Measurements from ENCODE around the gene CYTIP.

The CYTIP gene

GRCh38 chr2:157443795-157444640, at the start of gene CYTIP:
TSS of gene CYTIP (minus strand) at chr2:157444089. CDS start at chr2:157444020, 69 bp downstream.
- DNase-seq (ENCODE audit: low read depth in 2 of 2): peak in 1 of 2 donors; percentile 43

GRCh38 chr2:157492189-157492773, 48.4 kb upstream of the CYTIP start:
- DNase-seq (ENCODE audit: low read depth in 2 of 2): peak; percentile 54 to 60

GRCh38 chr2:157489983-157490382, 46.1 kb upstream of the CYTIP start:
- no peak for DNase-seq (ENCODE audit: low read depth in 2 of 2)

GRCh38 chr2:157488877-157489276, 45.0 kb upstream of the CYTIP start:
- no peak for DNase-seq (ENCODE audit: low read depth in 2 of 2)

- DNase-seq (ENCODE audit: low read depth in 2 of 2): no peak
Measured at GRCh38 chr2:157487747-157488146, 43.9 kb upstream of the CYTIP start.

- no peak for DNase-seq (ENCODE audit: low read depth in 2 of 2)
Measured at GRCh38 chr2:157487271-157487610, 43.4 kb upstream of the CYTIP start.

- DNase-seq (ENCODE audit: low read depth in 2 of 2): no peak
Measured at GRCh38 chr2:157486596-157487270, 42.8 kb upstream of the CYTIP start.

GRCh38 chr2:157480182-157480961, 36.5 kb upstream of the CYTIP start:
- peak; percentile 51 to 53 for DNase-seq (ENCODE audit: low read depth in 2 of 2)

- DNase-seq (ENCODE audit: low read depth in 2 of 2): no peak
Measured at GRCh38 chr2:157479081-157480027, 35.5 kb upstream of the CYTIP start.

GRCh38 chr2:157477919-157478318, 34.0 kb upstream of the CYTIP start:
- DNase-seq (ENCODE audit: low read depth in 2 of 2): no peak

- no peak for DNase-seq (ENCODE audit: low read depth in 2 of 2)
Measured at GRCh38 chr2:157476953-157477709, 33.2 kb upstream of the CYTIP start.

GRCh38 chr2:157475722-157476390, 32.0 kb upstream of the CYTIP start:
- no peak for DNase-seq (ENCODE audit: low read depth in 2 of 2)

- DNase-seq (ENCODE audit: low read depth in 2 of 2): peak in 1 of 2 donors; percentile 21
Measured at GRCh38 chr2:157473581-157473980, 29.7 kb upstream of the CYTIP start.

- no peak for DNase-seq (ENCODE audit: low read depth in 2 of 2)
Measured at GRCh38 chr2:157471078-157471477, 27.2 kb upstream of the CYTIP start.

- no peak for DNase-seq (ENCODE audit: low read depth in 2 of 2)
Measured at GRCh38 chr2:157470321-157470720, 26.4 kb upstream of the CYTIP start.

- DNase-seq (ENCODE audit: low read depth in 2 of 2): no peak
Measured at GRCh38 chr2:157469726-157470125, 25.8 kb upstream of the CYTIP start.

GRCh38 chr2:157468931-157469708, 25.2 kb upstream of the CYTIP start:
- no peak for DNase-seq (ENCODE audit: low read depth in 2 of 2)

- peak; percentile 35 to 37 for DNase-seq (ENCODE audit: low read depth in 2 of 2)
Measured at GRCh38 chr2:157466764-157467163, 22.9 kb upstream of the CYTIP start.

- no peak for DNase-seq (ENCODE audit: low read depth in 2 of 2)
Measured at GRCh38 chr2:157465554-157465953, 21.7 kb upstream of the CYTIP start.
